ENCODE data around the gene OVCH2.

OVCH2 gene

DNA sequence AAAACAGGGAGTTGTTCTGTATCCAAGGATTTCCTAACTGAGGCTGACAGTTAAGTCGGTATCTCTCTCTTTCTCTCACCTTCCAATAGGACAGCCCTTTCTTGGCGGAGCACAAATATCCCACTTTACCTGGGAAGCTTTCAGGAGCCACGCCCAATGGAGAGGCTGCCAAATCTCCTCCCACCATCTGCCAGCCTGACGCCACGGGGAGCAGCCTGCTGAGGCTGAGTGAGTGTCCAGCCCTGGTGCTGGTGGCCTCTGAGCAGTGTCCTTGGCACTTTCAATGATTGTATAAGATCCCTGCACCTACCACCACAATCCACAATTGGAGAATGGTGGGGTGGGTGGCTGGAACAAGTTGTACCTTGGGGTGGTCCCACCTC, 66.6 kb downstream of the OVCH2 start:
- DNase-seq (ENCODE audit: low spot score): peak; percentile 63
